LNCAP (cell line): ENCODE results near the gene CINP.

ENCODE experiments used
- CTCF ChIP-seq: fragments of 450-650 bp; IDR thresholded peaks from 2 replicates; pipeline ENCODE4 v1.5.1; 2017; ENCODE audit warnings: mild to moderate bottlenecking

Gene CINP

GRCh38 chr14:102353126-102353619 is 9.5 kb downstream of the CINP start:
- no peak for TF ChIP-seq CTCF

DNA sequence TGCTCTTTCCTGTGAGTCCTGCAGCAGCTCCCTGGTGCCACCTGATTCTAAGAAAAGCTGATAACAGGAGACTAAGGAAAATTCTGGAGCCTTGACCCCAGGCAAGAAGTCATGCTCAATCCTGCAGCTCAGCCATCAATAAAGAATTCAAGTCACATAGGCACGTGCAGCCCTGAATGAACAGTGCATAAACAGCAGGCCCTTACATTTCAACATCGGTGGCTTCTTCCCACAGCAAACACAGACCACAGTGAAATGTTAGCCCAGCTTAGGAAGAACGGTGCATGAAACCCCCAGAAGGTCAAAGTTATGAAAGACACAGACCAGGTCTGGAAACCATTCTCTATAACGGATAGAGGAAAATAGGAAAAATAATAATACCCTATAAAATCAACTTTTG is 10.5 kb downstream of the CINP start:
- no peak for TF ChIP-seq CTCF

- TF ChIP-seq CTCF, result no peak
Observed at GRCh38 chr14:102351023-102351422, 11.7 kb downstream of the CINP start.

DNA sequence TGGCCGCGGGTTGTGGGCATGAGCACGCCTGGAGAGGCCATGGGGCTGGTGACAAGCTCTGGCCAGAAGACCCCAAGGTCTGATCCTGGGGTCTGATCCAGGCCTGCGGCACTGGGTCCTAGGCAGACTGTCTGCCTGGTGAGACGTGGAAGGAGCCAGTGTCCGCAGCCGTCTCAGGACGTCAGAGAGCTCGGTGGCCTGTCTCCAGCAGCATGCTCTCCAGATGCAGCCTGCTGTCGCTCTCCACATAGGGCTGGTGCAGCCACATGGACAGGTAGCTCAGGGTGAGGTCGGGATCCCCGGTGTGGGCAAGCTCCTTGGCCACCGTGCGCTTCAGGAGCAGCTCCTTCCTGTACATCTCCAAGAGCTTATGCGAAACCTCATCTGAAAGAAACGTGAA is 14.3 kb downstream of the CINP start:
- no peak for TF ChIP-seq CTCF

GRCh38 chr14:102346645-102347044 is 16.0 kb downstream of the CINP start:
- no peak for TF ChIP-seq CTCF

DNA sequence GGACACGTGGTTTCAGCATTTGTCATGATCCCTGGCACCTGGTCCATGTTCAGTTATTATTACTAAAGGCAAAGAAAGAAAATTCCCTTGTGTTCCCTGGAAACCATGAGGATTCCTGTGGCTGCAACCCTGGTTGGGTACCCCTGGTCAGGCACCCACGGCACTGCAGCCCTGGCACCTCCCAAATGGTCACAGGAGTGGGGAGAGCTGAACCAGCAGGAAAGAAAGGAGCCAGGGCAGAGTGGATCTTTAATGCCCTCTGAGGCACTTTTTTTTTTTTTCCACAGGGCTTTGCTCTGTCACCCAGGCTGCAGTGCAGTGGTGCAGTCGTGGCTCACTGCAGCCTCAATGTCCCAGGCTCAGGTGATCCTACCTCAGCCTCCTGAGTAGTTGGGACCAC is 17.5 kb downstream of the CINP start:
- TF ChIP-seq CTCF, result no peak

DNA sequence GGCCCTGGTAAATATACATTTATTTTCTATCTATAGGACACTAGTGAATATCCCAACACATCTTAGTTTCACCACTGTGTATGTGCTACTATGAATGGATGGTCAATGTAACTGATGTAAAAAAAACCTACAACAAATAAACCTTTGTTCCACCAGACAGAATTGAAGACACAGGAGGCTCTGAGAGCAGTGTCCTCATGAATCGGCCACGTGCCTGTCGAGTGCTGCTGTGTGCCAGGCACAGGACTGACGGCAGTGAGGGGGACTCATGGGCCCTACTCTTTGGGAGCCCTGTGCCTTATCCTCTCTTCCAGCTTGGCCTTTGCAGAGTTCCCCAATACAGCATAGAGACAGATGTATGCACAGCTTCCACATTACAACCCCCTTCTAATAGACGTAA is 18.2 kb downstream of the CINP start:
- no peak for TF ChIP-seq CTCF

- TF ChIP-seq CTCF, result no peak
Observed at GRCh38 chr14:102344084-102344483, 18.6 kb downstream of the CINP start.
